K562 (cell line): ENCODE measurements around the gene MASTL. TPM values are rescaled to one million over a fixed set of nuclear protein-coding genes. Genes with fewer than 3 reads are reported as not detected.

ENCODE experiments used
- ATAC-seq: fragments of 200-7000 bp; cut with Tn5 transposase; 3 replicates; pipeline ENCODE4 v1.9.1; 2020; ENCODE audit warnings: moderate library complexity
- BruUV-seq: library from RNA; stranded (reverse); fragments of 400-500 nt; replicated peaks from 2 replicates; lab custom pipeline; 2021; lab: Mats Ljungman, UMichigan
- CTCF ChIA-PET: fragments of 300-600 bp; formaldehyde crosslinking; extraction: SDS; loops from one replicate; lab custom pipeline; 2021; ENCODE audit warnings: low intra/inter-chr PET ratio; lab: Yijun Ruan, JAX
- POLR2A ChIA-PET: fragments of 300-600, 350-650 bp; sonication (Branson Sonifier 250); formaldehyde crosslinking; extraction: SDS; loops from one replicate; lab custom pipeline; 2021; ENCODE audit warnings: antibody characterized with exemption, inconsistent platforms; lab: Yijun Ruan, JAX
- DNase-seq, 4 experiments: peaks; one replicate each; pipeline versions ENCODE4 v3.0.0 to v3.0.0-alpha.2; 2011 to 2018; ENCODE audit warnings: low spot score in 3 of 4, mixed read lengths in 3 of 4; ENCODE audit errors: extremely low read depth in 1 of 4
- FAIRE-seq: peaks from 2 replicates; lab custom pipeline; 2011; peaks lifted over from hg19 to GRCh38; lab: Jason Lieb, UNC
- H2AFZ ChIP-seq: 2 replicates; pipeline ENCODE4 v1.6.0; 2011; ENCODE audit warnings: low read depth, low read length, control low read depth, inconsistent platforms
- H3K27ac ChIP-seq: fragments of 200-600 bp; 3 replicates; pipeline ENCODE4 v1.8.0; 2011; ENCODE audit warnings: low read depth, mild to moderate bottlenecking, control low read depth, inconsistent platforms, low read length, moderate library complexity, mixed read lengths; ENCODE audit errors: extremely low read depth
- H3K27me3 ChIP-seq, 2 experiments: fragments of 300-600 bp in 1 of 2; 2 replicates in 1 of 2; 3 replicates in 1 of 2; pipeline versions ENCODE4 v1.6.0 to v1.8.0; 2011; ENCODE audit warnings: inconsistent platforms in 2 of 2, low read length in 2 of 2, mild to moderate bottlenecking in 1 of 2, mixed read lengths in 1 of 2, moderate library complexity in 1 of 2; ENCODE audit not compliant: control insufficient read depth in 2 of 2, insufficient read depth in 2 of 2
- H3K36me3 ChIP-seq: fragments of 300-600 bp; 3 replicates; pipeline ENCODE4 v1.8.0; 2011; ENCODE audit warnings: mild to moderate bottlenecking, low read length, inconsistent platforms; ENCODE audit not compliant: control insufficient read depth, insufficient read depth
- H3K4me1 ChIP-seq, 2 experiments: fragments of 200-600 bp in 1 of 2; replicated peaks in 1 of 2; 2 replicates in 1 of 2; 3 replicates in 1 of 2; pipeline versions ENCODE4 v1.5.1 to v1.8.0; 2011; ENCODE audit warnings: inconsistent platforms in 2 of 2, low read length in 2 of 2, mild to moderate bottlenecking in 1 of 2, mixed read lengths in 1 of 2, moderate library complexity in 1 of 2; ENCODE audit not compliant: control insufficient read depth in 2 of 2, insufficient read depth in 2 of 2
- H3K4me2 ChIP-seq: 2 replicates; pipeline ENCODE4 v1.6.1; 2011; ENCODE audit warnings: low read length, control low read depth, inconsistent platforms, mixed read lengths; ENCODE audit not compliant: insufficient read depth
- H3K4me3 ChIP-seq: fragments of 200-600 bp; sonication (generic), shearing (Covaris generic); 2 replicates; pipeline ENCODE4 v1.5.1; 2016; ENCODE audit warnings: control low read depth, inconsistent platforms
- H3K79me2 ChIP-seq: fragments of 200-600 bp; 3 replicates; pipeline ENCODE4 v1.8.0; 2011; ENCODE audit warnings: low read length, inconsistent platforms; ENCODE audit not compliant: control insufficient read depth, insufficient read depth
- H3K9ac ChIP-seq, 2 experiments: 2 replicates each; pipeline versions ENCODE4 v1.6.0 to v1.6.1; 2011; ENCODE audit warnings: low read depth in 2 of 2, low read length in 2 of 2, control low read depth in 1 of 2, inconsistent platforms in 1 of 2, mild to moderate bottlenecking in 1 of 2, mixed read lengths in 1 of 2; ENCODE audit not compliant: insufficient read depth in 1 of 2
- H3K9me1 ChIP-seq: one replicate; pipeline ENCODE4 v1.6.0; 2011; ENCODE audit warnings: inconsistent platforms, mild to moderate bottlenecking, low read length, moderate library complexity; ENCODE audit not compliant: control insufficient read depth, insufficient read depth
- H3K9me3 ChIP-seq: replicated peaks from 2 replicates; pipeline ENCODE4 v1.5.1; 2011; ENCODE audit warnings: low read depth, low read length, inconsistent platforms; ENCODE audit not compliant: control insufficient read depth, insufficient read depth
- H4K20me1 ChIP-seq: replicated peaks from 2 replicates; pipeline ENCODE4 v1.6.1; 2011; ENCODE audit warnings: low read length, inconsistent platforms, mixed read lengths; ENCODE audit not compliant: control insufficient read depth, insufficient read depth
- MNT ChIP-seq, 2 experiments: fragments of 450-650 bp; conservative IDR thresholded peaks; 2 replicates each; pipeline ENCODE4 v1.6.1; 2017; ENCODE audit warnings: mild to moderate bottlenecking in 2 of 2, moderate library complexity in 2 of 2
- RBFOX2 ChIP-seq: fragments of 200-400 bp; formaldehyde crosslinking; IDR thresholded peaks from 2 replicates; pipeline ENCODE4 v1.6.1; 2017; ENCODE audit warnings: low read depth, mild to moderate bottlenecking, low read length, moderate library complexity
- ZNF707 ChIP-seq: fragments of 250-450 bp; sonication (Bioruptor Pico); conservative IDR thresholded peaks from 2 replicates; pipeline ENCODE4 v1.8.0; 2022; ENCODE audit warnings: inconsistent platforms, mild to moderate bottlenecking, moderate library complexity
- WGBS: fragments of 100-300 bp; shearing (Covaris generic); methylation state at CpG from one replicate; pipeline ENCODE4 v1.1.6; 2016; ENCODE audit warnings: low coverage, mixed read lengths; ENCODE audit not compliant: insufficient coverage; ENCODE audit errors: missing lambda C conversion rate; 5-methylcytosine and 5-hydroxymethylcytosine counted together
- in situ Hi-C: fragments of 300-500 bp; cut with MboI; formaldehyde crosslinking; loops from 4 replicates; pipeline ENCODE4 v1.15.0; 2018; ENCODE audit warnings: inconsistent platforms, mixed read lengths
- intact Hi-C: fragments of 100-400 bp; cut with micrococcal nuclease; formaldehyde crosslinking; loops from 2 replicates; pipeline ENCODE4 v1.14.2; 2022
- polyA plus RNA-seq, 8 experiments: library from polyadenylated mRNA; depleted of rRNA in 4 of 8; stranded (reverse) in 5 of 8; unstranded in 3 of 8; fragments of >200 nt; fragmentation: Nextera tagmentation in 2 of 8; fragmentation: Illumina TruSeq in 1 of 8; extraction: Ambion mirVana in 2 of 8; extraction: Trizol in 1 of 8; gene quantifications; 2 replicates each; pipeline versions ENCODE4 v1.2.1 to v1.2.3, GENCODE V29; 2011 to 2014; ENCODE audit warnings: inconsistent platforms in 1 of 8, missing spikeins in 1 of 8
- total RNA-seq, 7 experiments: library from RNA; depleted of rRNA in 6 of 7; stranded (reverse); fragments of >200 nt in 6 of 7; fragmentation: Illumina TruSeq in 2 of 7; extraction: Trizol in 2 of 7; gene quantifications; 2 replicates each; pipeline versions ENCODE4 v1.2.1 to v1.2.3, GENCODE V29; 2011 to 2021; ENCODE audit warnings: low replicate concordance in 1 of 7

The MASTL gene
- total and polyA plus RNA-seq, 9 of the 15 experiments (the other 6 are each of a cell fraction or from before 2014, with no cell fraction given) = 6.8 to 29.9 (median 23.1) TPM

DNA sequence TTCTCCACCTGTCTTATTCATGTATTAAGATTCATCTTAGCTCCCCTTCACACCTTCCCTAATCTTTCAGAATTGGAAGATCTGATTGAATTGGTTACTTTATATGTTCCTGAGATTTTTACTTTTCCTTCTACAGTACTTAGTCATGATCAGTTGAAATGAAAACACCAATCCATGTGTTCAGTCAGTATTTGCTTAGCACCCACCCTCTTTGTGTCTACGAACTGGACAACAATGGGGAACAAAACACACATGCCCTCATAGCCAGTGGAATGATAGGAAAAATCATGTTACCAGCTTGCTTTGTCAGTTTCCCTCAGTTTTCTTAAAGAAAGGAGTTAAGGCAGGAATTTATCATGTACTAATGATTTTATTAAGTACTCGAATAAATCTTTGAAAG lies 2.0 kb downstream of the MASTL start:
- Histone ChIP-seq H3K9me3 (no peaks in the 10 kb centered on the region), H3K27ac (peak overlapping the region; percentile 18; the same call in 1 of the 3 replicates), H3K79me2 (peaks cover 71% of the 10 kb centered on the region), H3K27me3 (no peaks in the 10 kb centered on the region), H3K9me1 (no peaks in the 10 kb centered on the region), H3K4me3 (peak overlapping the region; percentile 70), H2AFZ (no peak overlapping the region), H4K20me1 (peaks cover 4% of the 10 kb centered on the region; the same call in 1 of the 2 replicates), H3K4me1 (peaks cover 7 to 13% of the 10 kb centered on the region in 2 experiments; a peak in 4 of 5 replicates), H3K9ac (peak overlapping the region; percentile 36 to 80), H3K4me2 (peak overlapping the region; percentile 97), H3K36me3 (peaks cover 52% of the 10 kb centered on the region)
- in situ Hi-C loops = no loop called here
- no peak for DNase-seq
- 24% methylated on average over 2 of the region's 2 CpGs for WGBS
- CTCF ChIA-PET = no interaction called here
- BruUV-seq = no TSS peak
- intact Hi-C loops = loop anchor here (10.0 kb wide), 1 partner anchor 292 kb away; the partner anchor contains the start of gene ABI1
- FAIRE-seq = peak; percentile 19
- no peak for ATAC-seq
- TF ChIP-seq RBFOX2 (0 out of 2 replicates have a peak, but pooled peaks have one; percentile 15), MNT (conservative IDR thresholded peaks at IDR 0.05) (peak in 1 of 2 experiments; percentile 41; a peak in 1 of 4 replicates), ZNF707 (CRISPR knock-in tag) (no peak)
- POLR2A ChIA-PET = interaction anchor here (1.6 kb wide), 1 partner anchor 13 kb away, joined by 5 read pairs; no protein-coding TSS in a partner anchor
